IPS-20b (cell line): ENCODE data around the gene S100A13.
"Not testable (repeated sequence)": the region's sequence is repeated elsewhere in the genome, so short reads cannot be mapped to it uniquely, and the experiment has no call there.

Experiments used
- H3K27ac ChIP-seq: one replicate; pipeline ENCODE4 v1.5.1; 2013; ENCODE audit warnings: low read length
- H3K27me3 ChIP-seq: 2 replicates; pipeline ENCODE4 v1.6.1; 2013; ENCODE audit warnings: mild to moderate bottlenecking, low read length, inconsistent platforms; ENCODE audit not compliant: insufficient read depth
- H3K36me3 ChIP-seq: 2 replicates; pipeline ENCODE4 v1.6.1; 2013; ENCODE audit warnings: low read depth, mild to moderate bottlenecking, inconsistent platforms, low read length, moderate library complexity; ENCODE audit not compliant: insufficient read depth
- H3K4me1 ChIP-seq: 2 replicates; pipeline ENCODE4 v1.6.1; 2013; ENCODE audit warnings: mild to moderate bottlenecking, control low read depth, inconsistent platforms, low read length, moderate library complexity; ENCODE audit not compliant: insufficient read depth
- H3K4me3 ChIP-seq: 2 replicates; pipeline ENCODE4 v1.5.1; 2013; ENCODE audit warnings: mild to moderate bottlenecking, low read length, inconsistent platforms
- H3K9ac ChIP-seq: 2 replicates; pipeline ENCODE4 v1.6.1; 2013; ENCODE audit warnings: low read depth, mild to moderate bottlenecking, inconsistent platforms, low read length, moderate library complexity
- H3K9me3 ChIP-seq: 2 replicates; pipeline ENCODE4 v1.6.1; 2013; ENCODE audit warnings: mild to moderate bottlenecking, low read depth, low read length, inconsistent platforms; ENCODE audit not compliant: insufficient read depth

Gene S100A13

GRCh38 chr1:153626904-153627714 is at the start of gene S100A13:
Gene S100A13, minus strand, starts transcription at chr1:153627505. Its CDS starts 1,033 bp downstream, at chr1:153626472.
- peak within 1 kb of the TSS; percentile 82 for H3K4me3 ChIP-seq
- peaks cover 6% of the 10 kb centered on the region for H3K27me3 ChIP-seq
- H3K36me3 ChIP-seq, result peaks cover 24% of the 10 kb centered on the region
- no peak within 1 kb of the TSS for H3K27ac ChIP-seq
- H3K9me3 ChIP-seq, result no peaks in the 10 kb centered on the region
- H3K4me1 ChIP-seq, result peaks cover 20% of the 10 kb centered on the region
- H3K9ac ChIP-seq, result peak within 1 kb of the TSS; percentile 83

GRCh38 chr1:153673511-153673910 is 46.2 kb upstream of the S100A13 start:
- peaks cover 16% of the 10 kb centered on the region for H3K36me3 ChIP-seq
- H3K4me3 ChIP-seq, result no peak overlapping the region
- no peak overlapping the region for H3K9ac ChIP-seq
- H3K27me3 ChIP-seq, result peaks cover 11% of the 10 kb centered on the region
- peaks cover 4% of the 10 kb centered on the region for H3K4me1 ChIP-seq
- no peak overlapping the region for H3K27ac ChIP-seq
- H3K9me3 ChIP-seq, result no peaks in the 10 kb centered on the region

GRCh38 chr1:153671628-153672353 is 44.5 kb upstream of the S100A13 start:
- peak overlapping the region; percentile 8 for H3K27ac ChIP-seq
- peak overlapping the region; percentile 74 for H3K4me3 ChIP-seq
- H3K27me3 ChIP-seq, H3K4me1 ChIP-seq, H3K9me3 ChIP-seq: not testable (repeated sequence)
- peaks cover 33% of the 10 kb centered on the region for H3K36me3 ChIP-seq
- peak overlapping the region; percentile 82 for H3K9ac ChIP-seq

GRCh38 chr1:153670859-153671627 is 43.7 kb upstream of the S100A13 start, which contains the start of gene ILF2:
Gene ILF2, minus strand, starts transcription at chr1:153670993. Its CDS starts 71 bp downstream, at chr1:153670922.
- peaks cover 41% of the 10 kb centered on the region for H3K36me3 ChIP-seq
- peak within 1 kb of the TSS; percentile 81 for H3K4me3 ChIP-seq
- no peaks in the 10 kb centered on the region for H3K27me3 ChIP-seq
- peak within 1 kb of the TSS; percentile 80 for H3K27ac ChIP-seq
- H3K4me1 ChIP-seq, result peaks cover 4% of the 10 kb centered on the region
- H3K9me3 ChIP-seq, result no peaks in the 10 kb centered on the region
- H3K9ac ChIP-seq, result peak within 1 kb of the TSS; percentile 97

- H3K4me1 ChIP-seq, result peaks cover 4% of the 10 kb centered on the region
- H3K9me3 ChIP-seq, result no peaks in the 10 kb centered on the region
- H3K4me3 ChIP-seq, result peak overlapping the region; percentile 81
- H3K9ac ChIP-seq, result peak overlapping the region; percentile 97
- peaks cover 48% of the 10 kb centered on the region for H3K36me3 ChIP-seq
- no peaks in the 10 kb centered on the region for H3K27me3 ChIP-seq
- peak overlapping the region; percentile 80 for H3K27ac ChIP-seq
Observed at GRCh38 chr1:153670257-153670858, 43.1 kb upstream of the S100A13 start.

- peak overlapping the region; percentile 81 for H3K4me3 ChIP-seq
- H3K9me3 ChIP-seq, result no peaks in the 10 kb centered on the region
- H3K36me3 ChIP-seq, result peaks cover 55% of the 10 kb centered on the region
- peaks cover 4% of the 10 kb centered on the region for H3K4me1 ChIP-seq
- H3K27me3 ChIP-seq, result no peaks in the 10 kb centered on the region
- no peak overlapping the region for H3K27ac ChIP-seq
- H3K9ac ChIP-seq, result peak overlapping the region; percentile 97; the same call in 1 of the 2 replicates
Observed at GRCh38 chr1:153669606-153670005, 42.3 kb upstream of the S100A13 start.

- H3K27me3 ChIP-seq, H3K4me1 ChIP-seq, H3K9ac ChIP-seq, H3K27ac ChIP-seq, H3K4me3 ChIP-seq, H3K9me3 ChIP-seq: not testable (repeated sequence)
- peaks cover 64% of the 10 kb centered on the region for H3K36me3 ChIP-seq
Observed at GRCh38 chr1:153668672-153669071, 41.4 kb upstream of the S100A13 start.

GRCh38 chr1:153667439-153667838 is 40.1 kb upstream of the S100A13 start:
- H3K9ac ChIP-seq, result no peak overlapping the region
- H3K4me3 ChIP-seq, result no peak overlapping the region
- H3K27ac ChIP-seq, result no peak overlapping the region
- H3K4me1 ChIP-seq, result peaks cover 4% of the 10 kb centered on the region
- no peaks in the 10 kb centered on the region for H3K9me3 ChIP-seq
- H3K36me3 ChIP-seq, result peaks cover 77% of the 10 kb centered on the region
- H3K27me3 ChIP-seq, result no peaks in the 10 kb centered on the region

- no peak overlapping the region for H3K9ac ChIP-seq
- peaks cover 4% of the 10 kb centered on the region; the same call in 1 of the 2 replicates for H3K4me1 ChIP-seq
- peaks cover 77% of the 10 kb centered on the region for H3K36me3 ChIP-seq
- no peaks in the 10 kb centered on the region for H3K9me3 ChIP-seq
- H3K27ac ChIP-seq, result no peak overlapping the region
- no peak overlapping the region for H3K4me3 ChIP-seq
- no peaks in the 10 kb centered on the region for H3K27me3 ChIP-seq
Observed at GRCh38 chr1:153663211-153663610, 35.9 kb upstream of the S100A13 start.

GRCh38 chr1:153662269-153662668 is 35.0 kb upstream of the S100A13 start:
- Histone ChIP-seq H3K27ac (no peak overlapping the region), H3K4me1 (peaks cover 4% of the 10 kb centered on the region; the same call in 1 of the 2 replicates)

GRCh38 chr1:153661111-153661708 is 33.9 kb upstream of the S100A13 start:
- Histone ChIP-seq H3K4me1 (peaks cover 4% of the 10 kb centered on the region; the same call in 1 of the 2 replicates), H3K27ac (no peak overlapping the region), H3K9ac (no peak overlapping the region), H3K4me3 (no peak overlapping the region), H3K27me3 (no peaks in the 10 kb centered on the region), H3K9me3 (no peaks in the 10 kb centered on the region), H3K36me3 (peaks cover 57% of the 10 kb centered on the region)

More at GRCh38 chr1:153662269-153662668, 35.0 kb upstream of the S100A13 start:
- H3K36me3 ChIP-seq, result peaks cover 68% of the 10 kb centered on the region
- H3K9me3 ChIP-seq, result no peaks in the 10 kb centered on the region
- H3K27me3 ChIP-seq, result no peaks in the 10 kb centered on the region
- no peak overlapping the region for H3K9ac ChIP-seq
- no peak overlapping the region for H3K4me3 ChIP-seq
